NK-92 treated with Interleukin-12 subunit alpha and Interleukin-12 subunit beta, amount 100 ng/mL, for 24 hours (cell line): ENCODE measurements around the gene H1-8.
"Not testable (repeated sequence)": the region's sequence is repeated elsewhere in the genome, so short reads cannot be mapped to it uniquely, and the experiment has no call there.

Experiments
- DNase-seq: peaks from one replicate; lab custom pipeline; 2025; lab: John Stamatoyannopoulos, UW

The H1-8 gene

DNA sequence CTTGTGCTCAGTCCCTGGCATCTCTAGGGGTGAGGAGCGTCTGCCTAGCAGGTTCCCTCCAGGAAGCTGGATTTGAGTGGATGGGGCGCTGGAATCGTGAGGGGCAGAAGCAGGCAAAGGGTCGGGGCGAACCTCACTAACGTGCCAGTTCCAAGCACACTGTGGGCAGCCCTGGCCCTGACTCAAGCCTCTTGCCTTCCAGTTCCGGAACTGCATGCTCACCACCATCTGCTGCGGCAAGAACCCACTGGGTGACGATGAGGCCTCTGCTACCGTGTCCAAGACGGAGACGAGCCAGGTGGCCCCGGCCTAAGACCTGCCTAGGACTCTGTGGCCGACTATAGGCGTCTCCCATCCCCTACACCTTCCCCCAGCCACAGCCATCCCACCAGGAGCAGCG is 9.6 kb upstream of the H1-8 start:
- no peak for DNase-seq

GRCh38 chr3:129534428-129535027 is 8.4 kb upstream of the H1-8 start:
- no peak for DNase-seq

GRCh38 chr3:129535075-129535474 is 7.9 kb upstream of the H1-8 start:
- DNase-seq: no peak

- no peak for DNase-seq
Measured at GRCh38 chr3:129536374-129536667, 6.7 kb upstream of the H1-8 start.

GRCh38 chr3:129536804-129537203 is 6.2 kb upstream of the H1-8 start:
- no peak for DNase-seq

DNA sequence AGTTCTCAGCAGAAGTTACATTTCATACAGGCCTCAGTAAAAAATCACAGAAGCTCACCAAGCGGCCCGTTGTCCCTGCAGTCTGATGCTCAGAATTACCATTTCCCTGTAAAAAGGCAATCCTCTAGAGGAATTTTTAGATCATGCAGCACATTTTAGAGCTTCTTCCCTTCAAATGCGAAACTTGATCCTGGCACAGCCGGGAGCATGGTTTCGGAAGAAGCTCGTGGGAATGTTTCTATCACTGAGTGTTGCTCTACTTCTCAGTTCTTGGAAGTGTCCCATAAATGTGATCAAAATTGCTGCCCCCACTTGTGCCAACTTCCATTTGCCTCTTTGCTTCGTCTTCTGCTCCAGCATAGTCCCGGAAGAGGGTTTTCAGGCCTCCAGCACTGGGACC is 3.8 kb upstream of the H1-8 start:
- no peak for DNase-seq

DNA sequence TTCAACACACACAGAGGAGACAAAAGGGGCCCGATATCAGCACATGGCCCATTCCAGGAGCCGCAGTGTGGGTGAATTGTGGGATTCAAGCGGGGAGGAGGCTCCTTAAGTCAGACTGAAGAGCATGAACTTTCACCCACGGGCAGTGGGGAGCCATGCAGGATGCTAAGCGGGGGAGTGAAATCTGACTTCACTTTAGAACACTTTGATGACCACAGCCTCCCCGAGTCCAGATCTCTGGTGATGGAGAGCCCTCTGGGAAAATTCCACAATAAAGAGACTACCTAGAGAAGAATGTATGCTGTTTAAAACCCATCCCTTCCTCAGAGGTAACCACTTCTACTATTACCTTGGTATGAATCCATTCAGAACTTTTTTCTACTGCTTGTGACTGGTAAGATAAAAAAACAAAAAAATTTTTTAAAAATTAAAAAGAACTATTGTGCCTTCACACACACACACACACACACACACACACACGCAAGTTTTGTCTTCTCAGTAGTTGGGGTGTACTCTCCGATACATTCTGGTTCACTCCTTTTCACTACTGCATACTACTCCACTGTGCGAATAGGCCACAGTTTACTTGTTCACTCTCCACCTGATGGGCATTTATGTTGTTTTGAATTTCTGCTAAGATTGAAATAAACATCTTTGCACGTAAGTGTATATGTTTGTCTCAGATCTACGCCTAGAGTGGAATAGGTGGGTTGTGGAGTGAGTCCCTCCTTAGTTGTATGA is 2.0 kb upstream of the H1-8 start:
- DNase-seq: no peak

GRCh38 chr3:129542747-129543146 is 228 bp upstream of the H1-8 start:
- no peak for DNase-seq

- no peak for DNase-seq
Measured at GRCh38 chr3:129543999-129544398, 1.0 kb downstream of the H1-8 start.

DNA sequence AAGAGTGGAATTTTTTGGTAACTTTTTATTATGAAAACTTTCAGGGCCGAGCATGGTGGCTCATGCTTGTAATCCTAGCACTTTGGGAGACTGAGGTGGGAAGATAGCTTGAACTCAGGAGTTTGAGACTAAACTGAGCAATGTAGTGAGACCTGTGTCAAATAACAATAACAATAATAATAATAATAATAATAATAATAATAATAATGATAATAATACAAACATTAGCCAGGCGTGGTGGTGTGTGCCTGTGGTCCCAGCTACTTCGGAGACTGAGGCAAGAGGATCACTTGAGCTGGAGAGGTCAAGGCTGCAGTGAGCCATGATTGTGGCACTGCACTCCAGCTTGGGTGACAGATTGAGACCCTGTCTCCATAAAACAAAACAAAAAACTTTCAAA is 3.0 kb downstream of the H1-8 start:
- DNase-seq: not testable (repeated sequence)

DNA sequence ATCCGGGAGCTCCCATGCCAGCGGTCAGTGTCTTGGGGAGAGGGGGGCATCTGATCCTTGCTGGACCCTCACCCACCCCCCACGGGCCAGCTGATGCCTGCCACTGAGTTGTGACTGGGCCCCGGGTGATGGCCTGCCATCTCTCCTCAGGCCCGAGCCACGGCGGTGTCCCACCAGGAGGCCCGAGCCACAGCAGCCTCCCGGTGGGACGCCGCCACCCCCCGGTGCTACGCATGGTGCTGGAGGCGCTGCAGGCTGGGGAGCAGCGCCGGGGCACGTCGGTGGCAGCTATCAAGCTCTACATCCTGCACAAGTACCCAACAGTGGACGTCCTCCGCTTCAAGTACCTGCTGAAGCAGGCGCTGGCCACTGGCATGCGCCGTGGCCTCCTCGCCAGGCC is 4.3 kb downstream of the H1-8 start:
- no peak for DNase-seq

GRCh38 chr3:129548104-129548965 is 5.4 kb downstream of the H1-8 start:
- DNase-seq: no peak

DNA sequence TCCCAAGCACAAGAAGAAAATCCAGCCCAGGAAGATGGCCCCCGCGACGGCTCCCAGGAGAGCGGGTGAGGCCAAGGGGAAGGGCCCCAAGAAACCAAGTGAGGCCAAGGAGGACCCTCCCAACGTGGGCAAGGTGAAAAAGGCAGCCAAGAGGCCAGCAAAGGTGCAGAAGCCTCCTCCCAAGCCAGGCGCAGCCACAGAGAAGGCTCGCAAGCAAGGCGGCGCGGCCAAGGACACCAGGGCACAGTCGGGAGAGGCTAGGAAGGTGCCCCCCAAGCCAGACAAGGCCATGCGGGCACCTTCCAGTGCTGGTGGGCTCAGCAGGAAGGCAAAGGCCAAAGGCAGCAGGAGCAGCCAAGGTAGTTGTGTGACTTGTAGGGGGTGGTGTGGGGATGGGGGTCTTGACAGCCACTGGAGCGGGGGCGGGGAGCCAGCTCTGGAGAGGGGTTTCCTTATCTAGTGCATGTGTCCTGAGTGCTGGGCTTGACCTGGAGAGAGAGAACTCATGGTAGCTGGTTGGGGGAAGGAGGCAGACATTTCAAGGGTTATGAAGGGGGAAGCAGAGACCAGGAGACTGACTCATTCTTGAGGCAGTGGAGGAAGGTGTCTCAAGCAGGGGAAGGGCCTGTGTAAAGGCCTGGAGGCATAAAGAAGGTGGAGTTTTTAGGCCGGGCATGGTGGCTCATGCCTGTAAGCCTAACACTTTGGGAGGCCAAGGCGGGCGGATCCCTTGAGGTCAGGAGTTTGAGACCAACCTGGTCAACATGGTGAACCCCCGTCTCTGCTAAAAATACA is 6.2 kb downstream of the H1-8 start:
- DNase-seq: no peak

GRCh38 chr3:129549805-129550204 is 6.8 kb downstream of the H1-8 start:
- no peak for DNase-seq

GRCh38 chr3:129552287-129553050 is 9.5 kb downstream of the H1-8 start:
- no peak for DNase-seq

DNA sequence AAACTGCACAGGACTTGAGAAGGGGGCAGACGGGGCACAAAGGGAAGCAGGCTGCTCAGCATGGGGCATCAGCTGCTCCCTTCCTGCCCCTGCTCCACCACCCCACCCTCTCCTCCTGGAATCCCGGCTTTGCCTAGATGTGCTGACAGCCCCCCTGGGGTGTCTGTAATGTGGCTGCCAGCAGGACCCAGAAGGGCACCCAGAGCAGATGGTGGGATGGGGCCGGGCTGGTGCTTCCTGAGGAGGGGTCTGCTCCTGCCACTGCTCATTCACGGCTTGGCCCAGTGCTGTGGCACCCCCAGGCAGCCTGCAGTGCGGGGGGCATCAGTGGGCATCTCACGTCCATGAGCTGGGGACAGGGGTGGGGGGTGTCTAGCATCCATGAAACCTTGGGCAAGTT is 10.2 kb downstream of the H1-8 start:
- no peak for DNase-seq

DNA sequence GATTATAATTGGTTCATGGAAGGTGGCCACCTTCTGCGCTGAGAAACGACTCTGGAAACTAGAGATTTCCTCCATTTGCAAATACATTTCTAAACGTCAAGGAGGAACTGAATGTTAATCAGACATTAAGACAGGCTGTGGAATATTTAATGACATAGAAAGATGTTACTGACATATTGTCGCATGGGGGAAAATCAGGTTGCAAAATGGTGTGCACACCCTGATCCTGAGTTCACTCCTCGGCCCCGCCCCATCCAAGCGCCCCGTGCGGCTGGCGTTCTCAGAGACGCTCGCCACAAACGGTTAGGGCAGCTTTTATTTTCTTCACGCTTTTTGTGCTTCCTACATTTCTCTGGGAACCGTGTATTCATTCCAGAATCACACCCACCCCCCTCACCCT is 10.7 kb downstream of the H1-8 start:
- DNase-seq: no peak

- no peak for DNase-seq
Measured at GRCh38 chr3:129554356-129555152, 11.6 kb downstream of the H1-8 start.

DNA sequence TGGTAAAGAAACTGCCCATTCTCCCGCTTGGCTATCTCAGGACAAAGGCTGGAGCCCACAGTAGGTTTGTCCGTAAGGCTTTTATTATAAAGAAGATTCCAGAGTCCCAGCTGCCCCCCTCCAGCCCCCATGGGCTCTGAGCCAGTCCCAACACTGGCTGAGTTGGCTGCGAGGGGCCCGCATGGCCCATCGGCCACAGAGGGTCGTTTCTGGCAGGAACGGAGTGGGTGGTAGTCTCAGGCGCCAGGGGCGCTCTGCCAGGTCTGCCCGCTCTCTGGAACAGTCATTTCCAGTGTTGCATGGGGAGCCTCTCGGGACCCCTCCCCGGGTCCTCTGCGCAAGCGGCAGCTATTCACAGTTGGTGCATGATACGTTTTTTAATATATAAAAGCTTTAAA is 12.2 kb downstream of the H1-8 start:
- no peak for DNase-seq

- DNase-seq: no peak
Measured at GRCh38 chr3:129555616-129556357, 12.8 kb downstream of the H1-8 start.
